GM18868 (cell line): ENCODE data around the gene TMEM272.

Experiments
- ATAC-seq: cut with Tn5 transposase; IDR thresholded peaks from one replicate; pipeline ENCODE4 v1.9.1; 2021; ENCODE audit warnings: mild to moderate bottlenecking, moderate library complexity; ENCODE audit not compliant: unreplicated experiment

The TMEM272 gene

DNA sequence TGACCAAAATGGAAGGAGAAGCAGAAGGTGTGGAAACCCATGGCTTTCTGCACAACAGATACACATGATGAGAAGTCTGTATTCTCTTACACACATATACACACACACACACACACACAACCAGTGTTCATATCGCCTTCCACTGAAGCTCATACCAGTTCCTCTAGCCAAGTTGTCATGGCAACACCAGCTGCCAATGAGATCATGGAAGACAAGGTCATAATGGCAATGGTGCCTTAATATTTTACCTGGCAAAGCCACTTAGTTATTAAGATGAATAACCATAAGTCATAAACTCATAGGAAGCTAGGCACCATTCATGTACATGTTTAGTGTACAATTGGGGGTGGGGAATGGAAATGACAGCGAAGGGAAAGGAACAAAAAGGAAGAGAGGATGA is 38.4 kb downstream of the TMEM272 start:
- ATAC-seq = no peak

DNA sequence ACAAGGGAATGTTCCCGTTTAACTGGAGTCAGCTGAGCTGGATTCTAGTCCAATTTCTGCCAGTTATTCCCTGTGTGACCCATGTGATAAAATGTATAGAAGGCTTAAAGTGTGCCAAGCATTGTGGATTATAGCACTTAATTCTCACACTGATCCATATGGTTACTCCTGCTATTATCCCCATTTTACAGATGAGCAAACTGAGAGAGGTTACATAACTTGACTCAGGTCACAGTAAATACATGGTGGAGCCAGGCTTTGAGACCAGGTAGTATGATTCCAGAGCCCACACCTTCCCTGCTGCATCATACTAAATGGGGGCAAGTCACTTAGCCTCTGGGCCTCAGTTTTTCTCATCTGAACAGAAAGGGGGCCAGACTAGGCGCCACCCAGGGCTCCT is 39.1 kb downstream of the TMEM272 start:
- no peak for ATAC-seq

GRCh38 chr13:51805313-51805712 is 39.7 kb downstream of the TMEM272 start:
- no peak for ATAC-seq

- no peak for ATAC-seq
Measured at GRCh38 chr13:51804295-51805172, 40.4 kb downstream of the TMEM272 start.

GRCh38 chr13:51803422-51804294 is 41.3 kb downstream of the TMEM272 start, which contains the start of gene DHRS12:
DHRS12 (minus strand) TSS chr13:51804163; CDS start chr13:51799659, 4,504 bp downstream.
- ATAC-seq = peak; percentile 88

DNA sequence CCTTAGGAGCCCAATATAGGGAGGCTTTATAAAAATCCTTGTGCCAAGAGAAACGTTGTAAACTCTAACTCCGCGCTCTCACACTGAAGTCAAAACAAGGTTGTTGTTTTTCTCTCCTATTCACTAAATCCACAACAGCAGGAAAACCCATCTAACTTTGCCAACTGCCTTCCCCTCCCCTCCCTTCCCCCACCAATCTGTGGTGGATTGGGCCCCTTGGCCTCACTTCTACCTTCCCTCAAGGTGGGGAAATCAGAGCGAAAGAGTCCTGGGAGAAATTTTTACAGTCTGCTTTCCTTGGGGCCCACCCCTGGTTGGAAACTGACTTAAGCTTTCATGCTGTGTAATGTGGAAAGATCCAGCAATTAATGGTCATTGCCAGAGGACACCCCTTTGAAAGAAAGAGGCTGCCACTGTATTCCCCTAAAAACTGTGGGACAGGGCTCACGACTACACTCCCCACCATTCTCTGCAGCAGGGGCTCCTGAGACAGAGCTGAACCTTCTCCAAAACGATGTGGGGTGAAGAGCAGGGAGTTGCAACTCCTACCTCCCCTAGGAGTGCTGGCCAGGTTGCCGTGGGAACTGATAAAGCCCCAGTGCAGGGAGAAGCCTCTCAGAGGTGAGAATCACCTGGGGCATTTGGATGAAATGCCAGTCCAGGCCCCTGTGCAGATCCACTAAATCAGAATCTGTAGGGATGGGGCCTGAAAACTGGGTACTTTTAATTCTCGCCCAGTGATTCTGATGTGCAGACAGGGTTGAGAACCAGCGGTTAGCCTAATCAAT is 42.2 kb downstream of the TMEM272 start:
- ATAC-seq = no peak

DNA sequence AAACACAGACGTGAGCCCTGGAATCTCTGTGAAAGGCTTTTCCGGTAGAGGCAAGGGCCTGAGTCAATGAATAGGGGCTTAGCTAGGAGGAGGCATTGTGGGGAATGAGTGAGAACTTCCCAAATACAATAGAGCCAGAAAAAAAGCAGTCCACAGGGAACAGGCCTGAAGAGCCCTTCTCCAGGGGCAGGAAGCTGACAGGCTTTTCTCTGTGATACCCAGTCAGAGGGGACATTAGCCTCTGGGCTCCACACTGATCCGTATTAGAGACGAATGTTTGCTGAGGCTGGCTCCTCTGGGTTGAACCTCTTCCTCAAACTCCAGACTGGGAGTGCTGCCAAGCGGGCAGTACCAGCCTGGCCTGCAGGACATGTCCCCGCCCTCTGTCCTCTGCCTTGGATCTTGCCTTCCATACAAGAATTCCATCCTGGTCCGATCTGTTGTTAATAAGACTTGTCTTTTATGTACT is 43.3 kb downstream of the TMEM272 start:
- no peak for ATAC-seq

GRCh38 chr13:51800486-51800885 is 44.5 kb downstream of the TMEM272 start:
- no peak for ATAC-seq

GRCh38 chr13:51799261-51799660 is 45.7 kb downstream of the TMEM272 start:
- ATAC-seq = no peak

GRCh38 chr13:51797664-51798488 is 47.1 kb downstream of the TMEM272 start:
- peak; percentile 37 for ATAC-seq

DNA sequence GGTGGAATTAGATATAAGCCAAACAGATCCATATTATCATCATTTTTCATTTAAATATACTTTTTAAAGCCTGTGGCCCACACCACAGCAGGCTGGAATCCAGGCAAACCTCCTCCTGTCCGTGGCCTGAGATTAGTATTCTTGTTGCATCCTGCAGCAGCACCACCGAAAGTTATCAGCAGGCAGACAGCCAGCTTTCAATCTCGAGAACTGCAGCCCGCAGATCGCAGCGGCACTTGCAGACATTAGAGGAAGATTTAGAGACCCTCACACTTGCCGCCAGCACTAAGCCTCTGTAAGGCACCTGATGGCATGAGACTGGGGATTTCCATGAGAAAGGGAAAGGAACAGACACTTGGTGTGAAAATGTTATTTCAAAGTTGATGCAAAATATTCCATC is 48.4 kb downstream of the TMEM272 start:
- no peak for ATAC-seq

- no peak for ATAC-seq
Measured at GRCh38 chr13:51795419-51795818, 49.6 kb downstream of the TMEM272 start.

GRCh38 chr13:51794964-51795363 is 50.0 kb downstream of the TMEM272 start:
- no peak for ATAC-seq

- ATAC-seq = peak; percentile 74
Measured at GRCh38 chr13:51793570-51794271, 51.3 kb downstream of the TMEM272 start.

DNA sequence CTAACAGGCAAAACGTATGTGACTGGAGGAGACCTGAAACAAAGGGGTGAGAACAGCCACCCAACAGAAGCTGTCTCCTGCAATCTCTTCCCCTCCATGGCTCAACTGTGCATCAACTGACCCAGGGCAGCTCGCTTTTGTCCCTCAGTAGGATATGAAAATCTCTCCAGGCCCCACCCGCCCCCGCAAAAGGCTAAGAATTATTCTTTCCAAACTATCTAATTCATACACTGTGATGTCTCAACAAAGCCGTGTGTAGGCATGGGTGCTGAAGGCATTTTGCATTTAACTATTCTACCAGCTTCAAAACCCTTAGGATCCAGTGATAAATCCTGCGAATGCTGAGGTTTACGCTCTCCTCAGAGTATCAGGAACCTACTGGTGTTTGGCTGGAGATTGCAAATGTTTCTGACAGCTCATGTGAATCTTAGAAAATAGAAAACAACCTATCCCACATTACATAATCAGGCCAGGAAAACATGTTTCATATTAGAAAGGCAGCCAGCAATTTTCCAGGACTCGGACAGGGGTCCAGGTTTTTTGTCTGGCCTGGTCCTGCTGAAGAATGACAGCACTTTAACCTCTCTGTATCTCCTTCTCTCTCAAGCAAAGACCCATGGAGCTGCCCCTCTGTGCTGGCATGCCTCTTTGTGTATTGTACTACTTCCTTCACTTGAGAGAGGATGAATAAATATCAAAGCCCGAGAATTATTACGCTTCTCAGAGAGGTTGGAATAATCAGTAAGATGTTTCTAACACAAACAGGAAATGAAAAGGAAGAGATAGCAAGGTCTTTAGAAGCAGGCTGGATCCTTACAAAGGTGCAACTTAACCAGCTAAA is 58.3 kb downstream of the TMEM272 start:
- no peak for ATAC-seq

GRCh38 chr13:51785712-51786424 is 59.1 kb downstream of the TMEM272 start:
- ATAC-seq = no peak

- no peak for ATAC-seq
Measured at GRCh38 chr13:51784097-51784496, 60.9 kb downstream of the TMEM272 start.
